GM10248 (cell line): ENCODE data around the gene KCNJ12.

Experiments
- CTCF ChIA-PET: fragments of 300-600 bp; sonication (Branson Sonifier 250); formaldehyde crosslinking; extraction: SDS; loops from one replicate; lab custom pipeline; 2021; ENCODE audit warnings: antibody characterized with exemption; lab: Yijun Ruan, JAX
- POLR2A ChIA-PET: fragments of 350-650 bp; sonication (Branson Sonifier 250); formaldehyde crosslinking; extraction: SDS; loops from one replicate; lab custom pipeline; 2020; ENCODE audit warnings: antibody characterized with exemption; lab: Yijun Ruan, JAX
- DNase-seq: peaks from one replicate; pipeline ENCODE4 v3.0.0; 2012; ENCODE audit errors: extremely low spot score
- TF ChIP-seq, protein P1 (sequence below): IDR thresholded peaks from 2 replicates; pipeline ENCODE4 v1.5.1; 2012; ENCODE audit warnings: mild to moderate bottlenecking, low read depth; ENCODE audit errors: extremely low read depth, missing control alignments, control extremely low read depth

KCNJ12 gene

DNA sequence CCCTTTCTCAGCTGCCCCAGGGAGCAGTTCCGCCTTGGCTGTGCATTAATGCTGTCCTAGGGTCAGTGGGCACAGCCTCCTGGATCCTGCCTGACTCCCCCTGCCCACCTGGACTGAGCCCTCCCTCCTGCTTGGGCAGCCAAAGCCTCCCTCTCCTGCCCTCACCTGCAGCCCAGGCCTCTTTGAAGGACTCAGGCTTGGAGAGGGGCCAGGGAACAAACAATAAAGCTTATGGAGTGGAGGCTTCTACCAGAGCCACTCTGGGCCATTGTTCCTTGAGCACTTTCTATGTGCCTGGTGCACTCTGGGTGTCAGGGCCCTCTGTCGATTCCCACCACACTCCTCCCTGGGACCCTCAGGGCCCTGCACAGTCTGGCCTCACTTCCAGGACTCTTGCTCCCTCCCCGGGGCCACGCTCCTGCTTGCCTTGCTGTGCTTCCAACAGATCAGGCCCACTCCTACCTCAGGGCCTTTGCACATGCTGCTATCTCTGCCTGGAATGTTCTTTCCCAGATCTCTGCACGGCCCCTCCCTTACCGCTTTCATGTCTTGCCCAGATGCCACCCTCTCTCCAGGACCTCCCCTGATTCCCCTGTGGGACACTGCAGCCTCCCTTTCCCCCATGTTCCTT is 5.0 kb downstream of the KCNJ12 start:
- ChIA-PET CTCF (no interaction called here), POLR2A (no interaction called here)
- TF ChIP-seq, protein P1, sequence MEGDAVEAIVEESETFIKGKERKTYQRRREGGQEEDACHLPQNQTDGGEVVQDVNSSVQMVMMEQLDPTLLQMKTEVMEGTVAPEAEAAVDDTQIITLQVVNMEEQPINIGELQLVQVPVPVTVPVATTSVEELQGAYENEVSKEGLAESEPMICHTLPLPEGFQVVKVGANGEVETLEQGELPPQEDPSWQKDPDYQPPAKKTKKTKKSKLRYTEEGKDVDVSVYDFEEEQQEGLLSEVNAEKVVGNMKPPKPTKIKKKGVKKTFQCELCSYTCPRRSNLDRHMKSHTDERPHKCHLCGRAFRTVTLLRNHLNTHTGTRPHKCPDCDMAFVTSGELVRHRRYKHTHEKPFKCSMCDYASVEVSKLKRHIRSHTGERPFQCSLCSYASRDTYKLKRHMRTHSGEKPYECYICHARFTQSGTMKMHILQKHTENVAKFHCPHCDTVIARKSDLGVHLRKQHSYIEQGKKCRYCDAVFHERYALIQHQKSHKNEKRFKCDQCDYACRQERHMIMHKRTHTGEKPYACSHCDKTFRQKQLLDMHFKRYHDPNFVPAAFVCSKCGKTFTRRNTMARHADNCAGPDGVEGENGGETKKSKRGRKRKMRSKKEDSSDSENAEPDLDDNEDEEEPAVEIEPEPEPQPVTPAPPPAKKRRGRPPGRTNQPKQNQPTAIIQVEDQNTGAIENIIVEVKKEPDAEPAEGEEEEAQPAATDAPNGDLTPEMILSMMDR = no peak
- no peak for DNase-seq

DNA sequence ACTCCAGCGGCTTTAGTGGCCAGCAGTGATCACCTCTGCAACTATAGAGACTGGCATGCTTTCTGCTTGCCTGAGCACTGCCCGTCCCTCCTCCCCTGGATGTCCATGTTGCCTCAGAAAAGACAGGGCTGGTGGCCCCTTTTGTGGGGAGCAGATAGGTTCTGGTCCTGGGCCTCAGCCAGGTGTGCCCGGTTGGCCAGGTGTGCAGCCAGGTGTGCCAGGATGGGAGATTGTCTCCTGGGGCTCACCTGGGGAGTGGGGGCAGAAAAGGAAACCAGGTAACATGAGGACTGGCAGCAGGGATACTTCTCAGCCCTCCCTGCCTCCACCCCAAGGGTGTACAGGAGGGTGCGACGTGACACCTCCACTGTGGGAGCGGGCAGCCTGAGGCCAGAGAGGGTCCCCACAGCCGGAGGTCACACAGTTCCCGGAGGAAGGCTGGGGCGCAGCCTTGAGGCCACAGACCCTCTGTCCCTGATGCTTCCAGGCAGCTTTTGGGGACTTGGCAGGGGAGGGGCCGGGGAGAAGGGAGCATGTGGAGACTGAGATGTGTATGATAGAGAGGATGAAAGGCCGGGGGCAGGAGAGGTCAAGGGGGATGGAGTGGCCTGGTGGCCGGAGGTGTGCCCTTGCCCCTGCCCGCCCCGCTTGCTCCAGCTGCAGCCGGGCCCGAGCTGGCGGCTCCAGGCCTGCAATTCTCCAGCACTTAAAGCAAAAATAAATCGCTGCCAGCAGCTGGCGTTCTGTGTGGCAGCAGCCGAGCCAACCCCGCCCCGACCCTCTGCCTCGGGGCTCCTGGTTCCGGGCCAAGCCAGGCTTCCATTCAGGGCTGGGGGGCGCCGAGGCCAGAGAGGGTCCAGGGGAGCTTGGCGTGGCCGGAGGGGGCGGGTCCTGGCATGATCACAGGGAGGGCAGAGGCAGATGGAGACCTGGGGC is 6.7 kb downstream of the KCNJ12 start:
- CTCF ChIA-PET = no interaction called here
- POLR2A ChIA-PET = no interaction called here
- DNase-seq = no peak
- TF ChIP-seq, protein P1 = no peak

- ChIA-PET POLR2A (no interaction called here), CTCF (no interaction called here)
- DNase-seq = no peak
- TF ChIP-seq, protein P1 = no peak
Measured at GRCh38 chr17:21385281-21385845, 9.2 kb downstream of the KCNJ12 start.

GRCh38 chr17:21387616-21388015 is 11.5 kb downstream of the KCNJ12 start:
- CTCF ChIA-PET = no interaction called here
- DNase-seq = no peak
- POLR2A ChIA-PET = no interaction called here
- TF ChIP-seq, protein P1 = no peak

DNA sequence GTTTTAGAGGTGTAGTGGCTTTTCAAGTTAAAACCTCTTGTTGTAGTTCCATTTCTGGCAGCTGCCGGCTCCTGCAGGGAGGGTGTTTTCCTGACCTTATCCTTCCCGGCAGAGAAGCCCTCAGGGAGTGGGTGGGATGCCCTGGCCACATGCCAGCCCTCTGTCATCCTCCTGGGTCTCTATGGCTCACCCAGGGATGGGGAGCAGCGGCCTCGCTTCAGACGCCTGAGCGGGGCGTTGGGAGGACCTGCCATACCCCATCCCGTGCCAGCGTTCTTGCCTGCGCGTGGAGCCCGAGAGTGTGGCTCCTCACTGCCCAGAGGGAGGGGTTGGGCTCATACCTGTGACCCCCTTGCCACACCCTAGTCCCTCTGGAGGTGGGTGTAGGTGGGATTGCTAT is 11.9 kb downstream of the KCNJ12 start:
- CTCF ChIA-PET = no interaction called here
- no peak for DNase-seq

GRCh38 chr17:21388944-21389343 is 12.8 kb downstream of the KCNJ12 start:
- TF ChIP-seq, protein P1 = no peak

More for the DNA sequence above, 11.9 kb downstream of the KCNJ12 start:
- TF ChIP-seq, protein P1 = no peak
- POLR2A ChIA-PET = no interaction called here

More at GRCh38 chr17:21388944-21389343, 12.8 kb downstream of the KCNJ12 start:
- POLR2A ChIA-PET = no interaction called here
- DNase-seq = no peak
- CTCF ChIA-PET = no interaction called here
